Measurements from ENCODE around the gene ST13.
A peak's percentile ranks its signal among the peaks of the same experiment; 100 is the strongest.
"Not testable (repeated sequence)": the region's sequence is repeated elsewhere in the genome, so short reads cannot be mapped to it uniquely, and the experiment has no call there.

The ST13 gene

DNA sequence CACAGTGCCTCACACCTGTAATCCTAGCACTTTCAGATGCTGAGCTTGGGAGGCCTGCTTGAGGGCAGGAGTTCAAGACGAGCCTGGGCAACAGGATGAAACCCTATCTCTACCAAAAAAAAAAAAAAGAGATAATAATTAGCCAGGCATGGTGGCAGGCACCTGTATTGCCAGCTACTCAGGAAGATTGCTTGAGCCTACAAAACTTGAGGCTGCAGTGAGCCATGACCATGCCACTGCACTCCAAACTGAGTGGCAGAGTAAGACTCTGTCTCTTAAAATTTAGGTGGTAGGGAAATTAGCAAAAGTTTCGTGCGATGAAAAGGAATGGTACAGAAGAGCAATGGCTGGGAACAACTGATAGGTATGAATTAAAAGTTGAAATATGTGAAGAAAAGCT, 18.0 kb downstream of the ST13 start:
- DNase-seq (ENCODE audit: low spot score), result no peak

DNA sequence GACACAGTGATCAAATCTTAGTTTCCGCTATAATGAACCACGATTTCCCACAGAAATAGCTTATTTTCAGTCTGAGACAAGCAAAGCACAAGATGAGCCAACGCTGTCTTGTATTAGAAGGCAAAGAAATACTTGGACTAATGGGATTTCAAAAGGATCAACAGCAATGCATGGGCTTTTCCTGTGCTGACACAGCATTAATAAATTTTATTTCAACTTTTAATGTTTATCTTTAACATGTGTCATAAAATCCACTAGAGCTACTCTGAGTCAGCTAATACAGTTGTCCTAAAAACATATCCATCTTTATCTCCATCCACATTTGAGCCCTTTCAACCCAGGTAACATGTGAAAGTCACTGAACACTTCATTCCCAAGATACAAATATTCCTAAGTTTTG, 21.8 kb downstream of the ST13 start:
- no peak for DNase-seq (ENCODE audit: low spot score)

DNA sequence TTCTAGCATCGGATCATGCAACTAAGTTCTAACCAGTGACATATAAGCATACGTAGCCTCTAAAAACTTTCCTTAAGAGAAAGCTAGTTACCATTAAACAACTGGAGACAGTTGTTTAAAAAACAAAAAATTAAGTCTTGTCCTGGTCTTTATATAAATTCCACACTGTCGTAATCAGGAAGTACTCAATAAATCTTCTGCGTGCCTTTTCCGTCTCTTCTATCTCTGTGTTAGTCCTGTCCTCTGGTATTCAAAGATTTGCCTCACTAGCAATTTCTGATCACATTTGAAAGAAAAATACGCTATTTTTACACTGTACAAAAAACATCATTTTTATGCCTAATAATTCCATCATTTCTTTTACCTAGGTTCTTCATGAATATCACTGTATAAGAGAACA, 27.3 kb downstream of the ST13 start:
- DNase-seq (ENCODE audit: low spot score), result no peak

DNA sequence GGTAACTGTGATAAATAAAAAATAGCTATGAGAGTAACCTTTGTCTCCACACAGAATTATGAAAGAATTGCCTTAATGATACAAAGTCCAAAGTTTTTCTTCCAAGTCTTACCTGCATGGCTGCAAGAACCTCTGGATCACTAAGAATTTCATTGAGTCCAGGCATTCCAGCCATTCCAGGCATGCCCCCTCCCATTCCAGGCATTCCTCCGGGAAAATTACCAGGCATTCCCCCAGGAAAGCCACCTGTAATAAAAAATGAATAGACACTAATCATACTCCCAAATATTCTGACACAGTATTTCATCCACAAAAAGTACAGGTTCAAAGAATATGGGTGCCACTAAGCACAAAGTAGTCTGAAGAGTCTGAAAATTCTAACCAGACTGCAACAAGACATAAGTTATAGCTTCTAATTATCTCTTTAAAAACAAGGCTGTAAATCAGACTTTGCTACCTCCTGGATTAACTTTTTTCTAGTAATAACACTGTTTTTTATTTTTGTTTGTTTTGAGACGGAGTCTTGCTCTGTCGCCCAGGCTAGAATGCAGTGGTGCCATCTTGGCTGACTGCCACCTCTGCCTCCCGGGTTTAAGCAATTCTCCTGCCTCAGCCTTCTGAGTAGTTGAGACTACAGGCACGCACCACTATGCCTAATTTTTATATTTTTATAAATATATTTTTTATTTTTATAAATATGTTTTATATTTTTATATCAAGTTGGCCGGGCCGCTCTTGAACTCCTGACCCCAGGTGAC, 29.3 kb downstream of the ST13 start:
- DNase-seq (ENCODE audit: low spot score), result no peak

DNA sequence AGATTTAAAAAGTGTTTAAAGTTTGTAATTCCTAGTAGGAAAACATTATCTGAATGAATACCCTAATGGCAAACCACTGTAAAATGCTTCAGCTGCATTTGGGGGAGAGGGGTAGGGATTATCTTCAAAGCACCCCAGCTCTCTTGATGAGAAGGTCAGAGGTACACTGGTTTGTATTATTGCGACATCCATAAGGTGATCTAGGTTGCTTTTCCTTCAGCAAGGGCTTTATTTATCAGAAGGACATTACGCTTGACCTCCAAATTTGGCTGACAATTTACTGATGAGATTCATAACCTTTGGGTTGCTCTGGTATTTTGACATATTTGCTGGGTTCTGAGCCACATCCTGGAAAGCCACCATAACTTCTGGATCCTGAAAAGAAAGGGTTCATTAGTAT, 30.1 kb downstream of the ST13 start:
- DNase-seq (ENCODE audit: low spot score), result not testable (repeated sequence)

DNA sequence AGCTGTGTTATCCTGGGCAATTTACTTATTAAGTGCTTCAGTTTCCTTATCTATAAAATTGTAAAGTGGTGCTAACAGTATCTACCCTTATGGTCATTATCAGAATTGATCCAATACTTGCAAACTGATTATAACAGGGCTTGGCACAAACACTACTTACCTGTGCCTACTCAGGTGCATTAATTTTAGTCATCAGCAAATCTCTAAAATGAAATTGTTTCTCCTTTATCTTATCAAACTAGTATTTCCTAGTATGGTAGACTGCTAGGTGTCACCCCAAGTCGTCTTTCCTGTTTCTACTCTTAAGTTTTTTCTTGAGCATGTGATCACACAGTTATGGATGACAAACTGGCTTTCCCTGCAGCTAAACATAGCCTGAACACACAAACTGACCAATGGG, 33.0 kb downstream of the ST13 start:
- no peak for DNase-seq (ENCODE audit: low spot score)

DNA sequence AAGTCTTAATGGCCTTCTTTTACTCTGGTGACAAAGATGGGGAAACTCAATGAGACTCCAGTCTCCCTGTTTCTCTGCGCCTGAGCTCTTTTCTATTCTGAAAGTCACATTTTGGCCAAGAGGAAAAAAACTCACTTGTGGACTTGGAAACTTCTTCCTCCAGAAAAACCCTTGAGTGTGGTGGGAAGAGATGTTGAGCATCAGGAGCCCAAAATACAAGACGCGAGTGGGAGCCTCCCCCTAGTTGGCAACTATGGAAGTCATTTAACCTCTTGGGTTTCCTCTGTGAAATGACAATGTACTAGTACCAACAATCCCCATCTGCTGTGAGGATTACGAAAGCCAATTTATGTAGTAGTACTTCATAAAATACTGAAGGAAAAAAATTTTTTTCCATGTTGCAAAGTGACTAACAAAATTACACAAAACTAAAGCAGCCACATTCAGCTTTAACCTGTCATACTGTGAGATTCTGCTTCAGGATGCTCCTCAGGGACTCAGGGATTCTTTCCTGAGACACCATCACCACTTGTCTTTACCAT, 36.8 kb downstream of the ST13 start:
- DNase-seq (ENCODE audit: low spot score), result peak; percentile 35

DNA sequence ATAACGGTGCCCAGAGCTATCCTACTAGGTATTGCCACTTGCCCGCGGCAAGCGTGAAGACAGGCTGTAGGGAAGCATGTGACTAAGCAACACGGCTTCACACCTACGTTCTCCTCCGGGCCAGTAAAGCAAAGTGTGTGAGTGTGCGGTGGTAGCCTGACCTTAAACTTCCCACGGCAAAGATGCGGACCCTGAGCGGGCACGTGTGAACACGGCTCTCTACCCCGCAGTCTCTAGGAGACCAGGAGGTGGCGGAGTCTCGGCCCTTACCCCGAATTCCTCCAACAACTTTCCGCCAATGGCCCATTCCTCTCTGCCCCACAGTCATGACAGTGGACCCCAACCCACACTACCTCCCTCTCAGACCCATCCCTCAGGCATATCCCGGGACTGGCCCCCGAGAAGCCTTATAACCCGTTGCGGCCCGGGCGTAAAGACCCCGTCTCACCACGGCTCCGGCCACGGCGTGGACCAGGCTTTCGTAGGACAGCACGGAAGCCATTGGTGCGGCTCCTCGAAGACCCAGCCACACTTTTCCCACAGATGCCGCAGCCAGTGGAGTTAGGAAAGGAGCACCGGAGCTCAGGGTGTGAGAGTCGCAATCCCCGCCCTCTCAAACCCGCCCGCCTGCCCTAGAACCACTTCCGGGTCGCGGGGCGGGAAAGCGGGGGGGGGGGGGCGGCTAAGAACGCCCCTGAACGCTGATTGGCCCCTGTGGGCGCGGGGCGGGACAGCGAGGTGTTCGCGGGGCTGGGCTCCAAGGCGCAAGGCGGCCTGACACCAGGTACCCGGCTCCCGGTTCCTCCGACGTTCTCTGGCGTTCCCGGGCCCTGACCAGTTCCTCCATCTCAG, 37.5 kb downstream of the ST13 start, which contains the start of gene SLC25A17:
Gene SLC25A17, minus strand, starts transcription at position 600 of the 852 bp plus-strand sequence. Its CDS starts 98 bp downstream, at position 502.
- DNase-seq (ENCODE audit: low spot score), result peak; percentile 96

DNA sequence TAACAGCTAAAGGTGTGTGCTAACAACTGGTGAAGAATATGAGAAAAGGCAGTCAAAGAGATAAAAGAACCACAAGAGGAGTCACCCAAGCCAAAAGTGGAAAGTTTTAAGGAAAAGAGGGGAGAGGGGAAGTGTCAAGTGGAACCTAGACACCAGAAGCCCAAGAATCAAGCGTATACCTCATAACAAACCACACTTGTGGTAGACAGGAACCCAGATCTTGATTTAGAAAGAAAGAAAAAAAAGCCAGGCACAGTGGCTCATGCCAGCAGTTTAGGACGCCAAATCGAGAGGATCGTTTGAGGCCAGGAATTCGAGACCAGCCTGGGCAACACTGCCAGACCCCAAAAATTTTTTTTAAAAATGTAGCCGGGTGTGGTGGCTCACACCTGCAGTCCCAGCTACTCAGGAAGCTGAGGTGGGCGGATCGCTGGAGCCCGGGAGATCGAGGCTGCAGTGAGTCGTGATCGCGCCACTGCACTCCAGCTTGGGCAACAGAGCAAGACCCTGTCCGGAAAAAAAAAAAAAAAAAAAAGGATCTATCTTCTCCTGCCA, 38.2 kb downstream of the ST13 start:
- DNase-seq (ENCODE audit: low spot score), result no peak

DNA sequence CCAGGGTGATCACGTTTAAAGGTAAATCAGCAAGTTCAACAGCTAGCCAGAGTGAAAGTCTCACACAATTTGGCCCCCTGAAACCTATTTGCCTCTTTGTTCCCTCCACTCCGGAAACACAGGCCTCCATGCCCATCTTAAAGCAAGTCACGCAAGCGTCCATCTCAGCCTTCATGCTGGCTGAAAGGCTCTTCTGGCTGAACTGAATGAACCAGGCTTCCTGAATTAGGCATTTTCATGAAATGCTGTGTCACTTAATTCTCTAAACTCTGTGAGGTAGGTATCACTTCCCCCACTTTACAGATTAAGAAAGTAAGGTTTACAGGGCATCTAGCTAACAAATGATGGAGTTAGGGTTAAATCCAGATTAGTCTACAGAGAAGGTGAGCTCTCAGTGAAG, 38.7 kb downstream of the ST13 start:
- no peak for DNase-seq (ENCODE audit: low spot score)

DNA sequence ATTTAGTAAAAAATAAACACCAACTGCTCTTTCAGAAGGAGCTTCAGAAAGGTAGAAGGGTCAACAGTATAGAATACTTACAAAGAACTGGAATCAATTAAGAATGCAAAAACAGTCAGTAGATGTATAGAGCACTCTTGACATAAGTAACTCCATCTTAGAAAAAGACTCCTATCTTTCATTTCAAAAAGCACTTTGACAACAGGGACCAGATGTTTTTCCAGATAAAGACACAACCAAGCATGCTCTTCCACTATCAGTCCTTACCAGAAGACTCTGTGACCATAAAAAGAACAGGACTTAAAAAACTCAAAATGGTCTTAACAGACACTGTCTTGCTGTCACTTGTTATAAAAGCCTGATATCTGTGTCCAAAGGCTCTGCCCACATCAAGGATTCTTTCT, 42.5 kb downstream of the ST13 start:
- DNase-seq (ENCODE audit: low spot score), result no peak

DNA sequence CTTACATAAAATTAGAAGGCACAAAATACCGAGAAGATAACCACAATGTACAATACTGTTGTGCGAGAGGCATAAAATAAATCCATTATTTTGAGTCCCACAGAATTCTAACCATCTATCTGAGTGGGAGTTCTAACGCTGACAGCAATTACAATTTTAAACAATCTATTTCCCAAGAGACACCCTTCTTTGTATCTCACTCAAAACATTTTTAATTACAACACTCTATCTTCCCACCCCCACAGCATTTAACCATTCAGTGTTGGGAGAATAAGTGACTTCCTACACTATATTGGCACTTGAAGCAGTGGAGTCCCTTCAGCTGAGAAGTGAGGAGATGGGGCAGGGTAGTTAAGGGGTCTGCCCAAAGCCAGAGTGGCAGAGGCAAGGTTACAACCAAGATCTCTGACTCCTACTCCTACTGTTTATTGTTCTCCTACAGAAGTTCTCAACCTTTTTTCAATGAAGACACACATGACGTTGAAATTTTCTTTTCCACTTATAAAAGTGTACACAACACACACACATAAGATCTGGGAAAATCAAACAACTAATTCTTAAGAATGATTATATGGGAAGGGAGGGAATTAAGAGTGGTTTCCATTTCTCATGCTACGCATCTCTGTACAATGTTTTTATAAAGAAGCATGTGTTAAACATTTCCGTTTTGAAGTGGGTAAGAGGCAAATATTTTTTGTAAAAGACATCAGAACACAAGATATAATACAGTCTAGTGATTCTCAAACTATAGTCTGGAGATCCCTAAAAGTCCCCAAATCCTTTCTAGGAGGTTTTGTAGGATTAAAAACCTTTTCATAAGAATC, 48.2 kb downstream of the ST13 start:
- DNase-seq (ENCODE audit: low spot score), result no peak

DNA sequence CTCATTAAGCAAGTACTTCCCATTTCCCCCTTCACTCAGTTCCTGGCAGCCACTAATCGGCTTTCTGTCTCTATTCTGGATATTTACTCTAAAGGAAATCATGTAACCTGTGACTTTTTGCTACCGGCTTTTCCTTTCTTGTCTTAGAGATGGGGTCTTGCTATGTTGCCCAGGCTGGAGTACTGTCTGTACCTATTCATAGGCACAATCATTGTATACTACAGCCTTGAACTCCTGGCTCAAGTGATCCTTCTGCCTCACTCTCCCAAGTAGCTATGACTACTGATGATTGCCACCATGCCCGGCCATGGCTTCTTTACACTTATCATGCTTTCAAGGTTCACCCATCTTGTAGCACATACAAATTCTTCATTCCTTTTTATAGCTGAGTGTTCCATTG, 49.7 kb downstream of the ST13 start:
- no peak for DNase-seq (ENCODE audit: low spot score)

DNA sequence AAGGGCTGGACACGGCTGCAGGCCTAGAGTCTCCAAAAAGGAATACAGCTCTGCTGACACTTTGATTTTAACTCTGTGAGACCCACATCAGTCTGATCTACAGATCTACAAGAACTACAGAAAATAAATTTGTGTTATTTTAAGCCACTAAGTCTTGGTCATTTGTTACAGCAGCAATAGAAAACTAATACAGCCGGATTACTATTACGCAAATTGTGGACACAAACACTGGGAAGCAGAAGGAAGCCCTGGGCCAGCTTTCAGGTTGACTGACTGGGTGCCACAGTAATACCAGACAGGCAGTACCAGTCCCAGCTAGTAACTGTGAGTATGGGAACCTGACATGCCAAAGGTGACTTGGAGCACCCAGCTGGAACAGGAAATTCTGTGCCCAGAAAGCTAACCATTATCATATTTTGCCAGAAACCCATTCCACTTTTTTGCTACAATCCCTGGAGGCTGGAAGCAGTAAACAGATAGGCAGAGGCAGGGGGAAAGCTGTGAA, 50.7 kb downstream of the ST13 start:
- no peak for DNase-seq (ENCODE audit: low spot score)

DNA sequence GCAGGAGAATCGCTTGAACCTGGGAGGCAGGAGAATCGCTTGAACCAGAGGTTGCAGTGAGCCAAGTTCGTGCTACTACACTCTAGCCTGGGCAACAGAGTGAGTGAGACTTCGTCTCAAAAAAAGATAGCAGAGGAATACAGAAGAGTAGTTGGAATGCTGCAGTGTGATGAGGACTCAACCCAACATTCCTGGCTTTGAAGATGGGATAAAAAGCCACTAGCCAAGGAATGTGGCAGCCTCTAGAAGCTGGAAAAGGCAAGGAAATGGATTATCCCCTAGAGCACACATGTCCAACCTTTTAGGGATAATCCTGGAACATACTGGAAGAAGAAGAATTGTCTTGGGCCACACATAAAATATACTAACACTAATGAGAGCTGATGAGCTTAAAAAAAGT, 51.2 kb downstream of the ST13 start:
- no peak for DNase-seq (ENCODE audit: low spot score)

DNA sequence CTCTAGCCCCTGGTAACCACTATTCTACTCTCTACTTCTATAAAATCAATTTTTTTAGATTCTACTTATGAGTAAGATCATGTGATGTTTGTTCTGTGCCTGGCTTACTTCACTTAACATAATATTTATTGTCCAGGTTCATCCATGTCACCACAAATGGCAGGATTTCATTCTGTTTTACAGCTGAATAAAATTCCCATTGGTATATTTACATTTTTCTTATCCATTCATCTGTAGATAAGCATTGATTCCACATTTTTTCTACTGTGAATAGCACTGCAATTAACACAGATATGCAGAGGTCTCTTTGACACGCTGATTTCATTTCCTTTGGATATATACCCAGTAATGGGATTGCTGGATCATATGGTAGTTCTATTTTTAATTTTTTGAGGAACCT, 53.1 kb downstream of the ST13 start:
- DNase-seq (ENCODE audit: low spot score), result no peak

DNA sequence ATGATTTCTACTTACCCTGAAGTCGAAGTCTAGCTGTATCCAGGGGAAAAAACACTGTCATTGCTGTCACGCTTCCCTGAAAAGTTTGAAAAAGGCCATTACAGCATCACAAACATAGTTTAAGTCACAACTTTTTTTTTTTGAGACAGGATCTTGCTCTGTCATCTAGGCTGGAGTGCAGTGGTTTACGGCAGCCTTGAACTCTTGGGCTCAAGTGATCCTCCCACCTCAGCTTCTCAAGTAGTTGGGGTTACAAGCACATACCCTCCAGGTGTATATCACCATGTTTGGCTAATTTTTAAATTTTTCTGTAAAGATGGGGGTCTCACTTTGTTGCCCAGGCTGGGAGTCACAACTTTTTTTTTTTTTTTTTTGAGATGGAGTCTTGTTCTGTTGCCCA, 57.4 kb downstream of the ST13 start:
- DNase-seq (ENCODE audit: low spot score), result no peak

DNA sequence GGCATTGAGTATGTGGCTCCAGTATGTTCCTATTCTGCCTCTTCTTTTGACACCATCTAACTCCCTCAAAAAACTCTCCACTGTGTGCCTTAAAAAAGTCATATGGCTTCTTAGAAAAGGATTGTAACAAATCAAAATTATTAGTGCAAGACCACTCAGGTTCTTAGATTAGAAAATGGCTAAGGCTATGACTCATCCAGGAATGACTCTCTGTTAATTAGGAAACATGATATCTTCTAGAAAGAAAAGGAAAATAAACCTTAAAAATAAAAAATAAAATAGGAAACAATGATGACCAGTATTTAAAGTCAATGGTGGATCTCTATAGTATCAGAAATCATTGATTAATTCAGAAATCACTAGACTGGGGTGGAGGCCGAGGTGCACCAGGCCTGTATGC, 59.0 kb downstream of the ST13 start:
- DNase-seq (ENCODE audit: low spot score), result peak; percentile 21

DNA sequence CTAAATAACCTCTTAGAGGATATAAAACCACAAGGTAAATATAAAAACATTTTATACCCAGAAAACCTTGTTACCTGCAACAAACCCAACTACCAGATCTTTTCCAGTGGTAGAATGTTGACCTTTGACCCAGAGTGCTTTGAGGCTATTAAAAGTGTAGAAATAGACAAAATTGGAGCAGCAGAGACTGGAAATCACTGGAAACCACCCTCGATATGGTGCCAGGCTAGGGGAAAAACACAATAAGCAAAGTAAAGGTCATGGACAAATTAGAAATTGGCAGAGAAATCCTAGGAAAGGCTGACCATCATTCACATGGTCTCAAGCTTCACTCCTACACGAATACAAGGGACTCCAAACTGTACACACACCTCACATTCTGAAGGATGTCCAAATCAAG, 64.0 kb downstream of the ST13 start:
- no peak for DNase-seq (ENCODE audit: low spot score)

DNA sequence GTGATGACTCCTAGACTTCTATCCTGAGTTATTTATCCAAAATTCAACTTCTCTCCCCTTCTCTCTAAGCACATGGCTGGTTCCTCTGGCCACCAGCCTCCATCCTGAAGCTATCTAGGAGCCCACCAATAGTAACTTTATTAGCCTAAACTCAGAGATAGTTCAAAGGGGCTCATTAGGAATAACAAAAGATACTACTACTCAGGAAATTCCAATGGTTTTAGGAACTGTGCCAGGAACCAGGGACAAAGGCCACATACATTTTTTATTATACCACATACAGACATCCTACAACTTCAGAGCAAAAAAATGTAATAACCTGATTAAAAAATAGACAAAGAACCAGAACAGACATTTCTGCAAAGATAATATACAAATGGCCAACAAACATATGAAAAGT, 65.2 kb downstream of the ST13 start:
- no peak for DNase-seq (ENCODE audit: low spot score)

DNA sequence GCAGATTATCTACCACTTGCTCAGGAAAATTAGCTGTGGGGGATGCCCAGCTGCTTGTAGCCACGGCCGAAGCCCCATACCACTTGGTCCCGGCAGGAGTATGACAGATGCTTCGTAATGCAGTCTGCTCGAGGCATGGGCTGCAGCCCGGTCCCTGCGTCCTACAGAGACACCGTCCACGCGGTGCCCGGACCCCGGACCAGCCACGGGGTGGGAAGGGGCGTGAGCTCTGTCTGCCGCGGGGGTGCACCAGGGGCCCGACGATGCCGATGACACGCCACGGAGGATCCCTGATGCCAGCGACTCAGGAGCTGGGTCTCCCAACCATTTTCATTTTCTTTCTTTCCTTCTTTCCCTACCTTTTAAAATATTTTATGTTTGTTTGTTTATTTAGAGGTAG, 67.3 kb downstream of the ST13 start:
- no peak for DNase-seq (ENCODE audit: low spot score)

DNA sequence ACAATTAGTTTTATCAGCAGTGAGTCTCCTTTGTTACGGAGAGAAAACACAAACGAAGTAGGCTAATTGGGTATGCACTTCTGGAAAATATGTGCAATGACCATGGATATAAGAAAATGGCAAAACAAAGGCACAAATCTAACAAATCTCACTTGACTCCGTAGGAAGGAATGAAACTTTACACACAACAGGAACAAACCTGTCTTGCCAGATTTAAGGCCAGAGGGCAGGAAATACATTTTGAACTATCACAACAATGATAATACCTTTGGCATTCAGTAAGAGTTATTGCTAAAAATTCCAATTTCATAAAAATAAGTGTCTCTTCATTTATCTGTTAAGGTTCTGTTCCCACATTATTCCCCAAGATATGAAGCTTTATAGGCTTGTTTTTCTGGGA, 73.9 kb downstream of the ST13 start:
- no peak for DNase-seq (ENCODE audit: low spot score)

All from AG08396 (cell line).